Measurements from ENCODE around the gene MRRF.

MRRF gene

GRCh38 chr9:122218935-122219855 is 45.5 kb upstream of the MRRF start:
- no peak overlapping the region for H3K4me3 ChIP-seq (ENCODE audit: low read depth, low read length)
- no peak for DNase-seq (ENCODE audit: low read depth, low spot score)
- in situ Hi-C loops (cut with HindIII; ENCODE audit: low sequenced_read_pairs): no loop called here
- TF ChIP-seq CTCF (IDR thresholded peaks at IDR 0.05; ENCODE audit: low read depth, low read length): no peak

DNA sequence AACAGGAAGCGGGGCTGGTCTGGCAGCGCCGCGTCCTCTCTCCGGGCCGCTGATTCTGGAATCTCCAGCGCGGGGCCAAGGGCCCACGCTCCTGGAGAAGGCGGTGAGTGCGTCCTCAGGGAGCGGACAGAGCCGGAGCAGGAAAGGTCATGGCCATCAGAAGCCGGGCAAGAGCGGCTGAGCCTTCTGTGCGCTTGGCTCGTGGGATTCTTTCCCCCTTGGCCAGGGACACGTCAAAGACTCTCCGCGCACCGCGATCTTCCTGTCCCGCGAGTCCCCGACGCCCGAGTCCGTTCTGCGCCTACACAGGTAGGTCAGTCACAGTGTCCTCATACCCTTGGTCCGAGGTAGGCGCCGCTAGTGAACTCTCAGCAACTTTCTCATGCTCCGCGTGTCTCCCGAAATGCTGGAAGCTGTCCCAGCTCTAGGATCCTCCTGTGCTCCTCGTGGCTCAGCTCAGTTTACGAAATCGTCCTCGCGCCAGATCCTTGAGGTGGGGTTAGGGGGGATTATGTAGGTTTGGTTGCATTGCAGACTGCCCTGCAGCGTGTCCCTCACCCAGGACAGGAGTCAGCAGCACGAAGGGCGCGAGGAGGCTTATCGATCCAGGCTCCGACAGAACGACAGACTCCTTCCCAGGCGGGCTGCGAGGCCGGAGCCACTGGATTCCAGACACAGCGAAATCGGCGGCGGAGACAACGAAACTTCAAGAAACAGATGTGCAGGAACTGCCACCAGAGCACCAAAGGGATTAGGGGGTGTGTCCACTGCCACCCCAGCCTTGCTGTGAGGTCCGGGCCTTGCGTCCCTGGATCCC is 44.6 kb upstream of the MRRF start:
- in situ Hi-C loops (cut with HindIII; ENCODE audit: low sequenced_read_pairs): no loop called here
- no peak for DNase-seq (ENCODE audit: low read depth, low spot score)
- no peak for TF ChIP-seq CTCF (IDR thresholded peaks at IDR 0.05; ENCODE audit: low read depth, low read length)
- H3K4me3 ChIP-seq (ENCODE audit: low read depth, low read length): no peak overlapping the region

DNA sequence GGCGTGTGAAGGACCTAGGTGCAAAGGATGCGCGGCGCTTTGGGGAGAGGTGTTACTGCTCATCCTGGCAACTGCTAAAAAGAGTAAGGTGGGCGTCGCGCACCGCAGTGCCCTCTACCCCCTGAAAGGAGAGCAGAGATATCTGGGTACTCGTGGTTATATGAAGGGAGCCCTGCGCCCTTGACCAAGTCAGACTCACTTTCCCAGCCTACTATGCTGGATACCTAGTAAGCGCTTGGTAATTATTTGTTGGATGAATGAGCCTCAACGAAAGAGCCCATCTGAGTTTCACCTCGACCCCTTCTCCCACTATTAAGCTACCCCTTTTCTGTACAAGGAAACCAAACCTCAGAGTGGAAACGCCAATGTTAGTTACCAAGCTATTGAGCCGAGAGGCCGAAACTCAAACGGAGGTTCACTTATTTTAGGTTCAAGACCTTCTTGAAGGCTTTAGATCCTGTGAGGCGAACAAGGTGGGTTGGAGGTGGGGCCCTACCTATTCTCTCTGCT is 44.0 kb upstream of the MRRF start:
- H3K4me3 ChIP-seq (ENCODE audit: low read depth, low read length): no peak overlapping the region
- no peak for TF ChIP-seq CTCF (IDR thresholded peaks at IDR 0.05; ENCODE audit: low read depth, low read length)
- in situ Hi-C loops (cut with HindIII; ENCODE audit: low sequenced_read_pairs): no loop called here
- no peak for DNase-seq (ENCODE audit: low read depth, low spot score)

GRCh38 chr9:122221183-122221811 is 43.4 kb upstream of the MRRF start:
- no peak for TF ChIP-seq CTCF (IDR thresholded peaks at IDR 0.05; ENCODE audit: low read depth, low read length)

DNA sequence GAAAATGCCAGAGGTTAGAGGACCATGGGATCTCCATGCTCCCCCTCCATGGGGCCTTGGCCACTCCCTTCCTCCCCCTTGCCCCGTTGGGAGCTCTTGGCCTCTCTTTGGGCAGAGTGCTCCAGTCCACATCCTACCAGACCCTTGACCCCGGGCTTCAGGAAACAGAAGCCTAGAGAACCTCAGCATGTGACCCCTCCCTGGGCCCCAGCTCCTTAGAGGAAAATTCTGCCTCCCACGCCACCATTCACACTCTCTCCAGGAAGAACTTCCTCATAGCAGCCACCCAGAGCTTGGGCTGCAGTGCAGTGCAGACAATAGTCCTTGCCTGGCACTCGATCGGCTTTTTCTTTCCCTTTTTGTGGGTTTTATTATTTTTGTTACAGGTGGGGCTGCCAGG is 41.9 kb upstream of the MRRF start:
- in situ Hi-C loops (cut with HindIII; ENCODE audit: low sequenced_read_pairs): no loop called here
- no peak for DNase-seq (ENCODE audit: low read depth, low spot score)
- TF ChIP-seq CTCF (IDR thresholded peaks at IDR 0.05; ENCODE audit: low read depth, low read length): no peak
- no peak overlapping the region for H3K4me3 ChIP-seq (ENCODE audit: low read depth, low read length)

More at GRCh38 chr9:122221183-122221811, 43.4 kb upstream of the MRRF start:
- in situ Hi-C loops (cut with HindIII; ENCODE audit: low sequenced_read_pairs): no loop called here
- no peak for DNase-seq (ENCODE audit: low read depth, low spot score)
- H3K4me3 ChIP-seq (ENCODE audit: low read depth, low read length): no peak overlapping the region

DNA sequence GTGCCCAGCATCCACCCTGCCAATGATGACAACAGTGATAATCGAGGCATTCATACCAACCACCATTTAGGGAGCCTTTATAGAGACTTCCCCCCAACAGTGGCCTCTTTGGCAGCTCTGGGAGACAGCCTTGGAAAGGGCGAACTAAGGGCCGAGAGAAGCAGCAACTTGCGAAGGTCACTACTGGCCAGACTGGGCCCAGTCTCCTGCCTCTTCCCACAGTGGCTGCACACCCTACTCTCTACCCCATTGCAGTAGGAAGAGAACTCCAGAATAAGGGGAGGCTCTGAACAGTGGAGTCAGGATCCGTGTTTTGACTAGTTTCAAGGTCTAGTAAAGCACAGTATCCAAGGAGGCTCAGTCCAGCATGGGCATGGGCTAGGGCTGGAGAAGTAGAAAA is 41.2 kb upstream of the MRRF start:
- DNase-seq (ENCODE audit: low read depth, low spot score): no peak
- in situ Hi-C loops (cut with HindIII; ENCODE audit: low sequenced_read_pairs): no loop called here
- H3K4me3 ChIP-seq (ENCODE audit: low read depth, low read length): no peak overlapping the region
- TF ChIP-seq CTCF (IDR thresholded peaks at IDR 0.05; ENCODE audit: low read depth, low read length): no peak
